Bone marrow (tissue), 2 donors: ENCODE results near the gene NPAS1.

Experiments used
- DNase-seq, 2 donors: peaks; one replicate each; lab custom pipeline; 2025; lab: John Stamatoyannopoulos, UW

Gene NPAS1, protein sequence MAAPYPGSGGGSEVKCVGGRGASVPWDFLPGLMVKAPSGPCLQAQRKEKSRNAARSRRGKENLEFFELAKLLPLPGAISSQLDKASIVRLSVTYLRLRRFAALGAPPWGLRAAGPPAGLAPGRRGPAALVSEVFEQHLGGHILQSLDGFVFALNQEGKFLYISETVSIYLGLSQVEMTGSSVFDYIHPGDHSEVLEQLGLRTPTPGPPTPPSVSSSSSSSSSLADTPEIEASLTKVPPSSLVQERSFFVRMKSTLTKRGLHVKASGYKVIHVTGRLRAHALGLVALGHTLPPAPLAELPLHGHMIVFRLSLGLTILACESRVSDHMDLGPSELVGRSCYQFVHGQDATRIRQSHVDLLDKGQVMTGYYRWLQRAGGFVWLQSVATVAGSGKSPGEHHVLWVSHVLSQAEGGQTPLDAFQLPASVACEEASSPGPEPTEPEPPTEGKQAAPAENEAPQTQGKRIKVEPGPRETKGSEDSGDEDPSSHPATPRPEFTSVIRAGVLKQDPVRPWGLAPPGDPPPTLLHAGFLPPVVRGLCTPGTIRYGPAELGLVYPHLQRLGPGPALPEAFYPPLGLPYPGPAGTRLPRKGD

DNA sequence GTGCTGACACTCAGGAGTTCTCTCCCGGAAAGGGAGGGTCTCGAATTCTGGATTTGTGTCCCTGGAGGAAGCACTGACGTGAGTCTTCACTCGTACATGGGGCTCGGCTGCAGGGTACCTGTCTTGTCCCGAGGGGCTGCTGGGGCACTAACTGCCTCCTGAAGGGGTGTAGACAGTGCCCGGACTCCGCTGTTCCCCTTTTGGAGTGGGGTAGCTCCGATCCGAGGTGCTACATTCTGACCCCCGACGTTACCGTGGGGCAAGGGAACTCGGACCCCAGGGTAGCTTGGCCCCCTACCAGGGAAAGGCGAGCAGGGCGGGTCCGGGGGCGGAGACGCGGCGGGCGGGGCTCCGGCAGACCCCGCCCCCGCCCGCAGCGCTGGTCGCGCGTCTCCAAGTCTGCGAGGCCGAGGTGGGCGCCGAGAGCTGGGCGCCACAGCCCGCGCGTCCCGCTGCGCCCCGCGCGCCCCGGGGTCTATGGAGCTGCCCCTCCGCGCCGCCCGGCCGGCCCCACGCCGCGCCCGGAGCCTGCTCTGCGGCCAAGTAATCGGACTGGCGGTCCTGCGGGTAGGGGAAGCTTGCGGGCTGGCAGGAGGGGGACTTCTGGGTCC, at the start of gene NPAS1:
Gene NPAS1 (plus strand): TSS at position 407 of the 611 bp plus-strand sequence. CDS start 1,211 bp downstream, outside the sequence.
- no peak for DNase-seq

DNA sequence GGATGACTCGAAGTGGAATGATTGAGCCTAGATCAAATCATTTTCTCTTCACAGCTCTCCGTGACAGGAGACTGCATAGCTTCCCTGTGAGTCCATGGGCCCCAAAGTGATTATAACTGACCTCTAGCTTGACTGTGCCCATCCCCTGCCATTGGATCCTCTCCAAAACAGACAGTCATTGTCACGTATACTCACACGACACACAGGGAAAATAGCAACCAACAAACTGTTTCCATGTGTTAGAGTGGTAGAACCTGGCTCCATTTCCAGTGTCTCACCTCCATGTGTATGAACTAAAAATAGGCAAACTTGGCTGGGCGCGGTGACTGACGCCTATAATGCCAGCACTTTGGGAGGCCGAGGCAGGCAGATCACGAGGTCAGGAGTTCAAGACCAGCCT, 48.8 kb upstream of the NPAS1 start:
- DNase-seq: no peak

DNA sequence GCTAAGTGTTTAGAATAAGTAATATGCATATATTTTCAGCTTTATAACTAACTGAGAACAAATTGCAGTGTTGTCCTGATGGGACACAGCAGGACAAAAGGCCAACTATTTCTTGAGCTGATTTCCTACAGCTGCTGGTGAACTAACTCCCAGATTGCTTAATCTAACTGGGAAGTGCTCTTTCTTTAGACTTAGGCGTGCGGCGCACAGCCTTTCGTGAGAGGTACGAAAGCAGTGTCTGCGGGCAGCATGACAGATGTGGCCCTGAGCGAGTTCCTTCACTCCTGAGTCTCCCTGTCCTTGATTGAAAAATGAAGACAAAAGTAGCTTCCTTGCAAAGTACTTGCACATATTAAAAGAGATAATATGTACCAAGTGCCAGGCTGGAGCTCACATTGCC, 47.3 kb upstream of the NPAS1 start:
- DNase-seq: no peak

DNA sequence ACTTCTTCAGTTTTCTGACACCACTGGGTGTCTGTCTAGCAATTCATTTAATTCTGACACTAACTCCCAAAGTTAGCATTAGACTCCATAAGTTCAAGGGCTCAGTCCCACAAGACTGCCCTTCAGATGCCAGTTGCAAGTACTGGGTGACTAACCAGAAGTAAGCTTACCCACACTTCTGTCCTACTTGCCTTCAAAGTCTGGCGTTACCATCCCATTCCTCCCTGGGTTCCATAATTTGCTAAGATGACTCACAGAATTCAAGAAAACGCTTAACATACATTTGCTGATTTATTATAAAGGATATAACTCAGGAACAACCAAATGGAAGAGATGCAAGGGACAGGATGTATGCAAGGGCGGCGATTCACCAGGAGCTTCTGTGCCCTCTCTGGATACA, 45.5 kb upstream of the NPAS1 start:
- DNase-seq: no peak

DNA sequence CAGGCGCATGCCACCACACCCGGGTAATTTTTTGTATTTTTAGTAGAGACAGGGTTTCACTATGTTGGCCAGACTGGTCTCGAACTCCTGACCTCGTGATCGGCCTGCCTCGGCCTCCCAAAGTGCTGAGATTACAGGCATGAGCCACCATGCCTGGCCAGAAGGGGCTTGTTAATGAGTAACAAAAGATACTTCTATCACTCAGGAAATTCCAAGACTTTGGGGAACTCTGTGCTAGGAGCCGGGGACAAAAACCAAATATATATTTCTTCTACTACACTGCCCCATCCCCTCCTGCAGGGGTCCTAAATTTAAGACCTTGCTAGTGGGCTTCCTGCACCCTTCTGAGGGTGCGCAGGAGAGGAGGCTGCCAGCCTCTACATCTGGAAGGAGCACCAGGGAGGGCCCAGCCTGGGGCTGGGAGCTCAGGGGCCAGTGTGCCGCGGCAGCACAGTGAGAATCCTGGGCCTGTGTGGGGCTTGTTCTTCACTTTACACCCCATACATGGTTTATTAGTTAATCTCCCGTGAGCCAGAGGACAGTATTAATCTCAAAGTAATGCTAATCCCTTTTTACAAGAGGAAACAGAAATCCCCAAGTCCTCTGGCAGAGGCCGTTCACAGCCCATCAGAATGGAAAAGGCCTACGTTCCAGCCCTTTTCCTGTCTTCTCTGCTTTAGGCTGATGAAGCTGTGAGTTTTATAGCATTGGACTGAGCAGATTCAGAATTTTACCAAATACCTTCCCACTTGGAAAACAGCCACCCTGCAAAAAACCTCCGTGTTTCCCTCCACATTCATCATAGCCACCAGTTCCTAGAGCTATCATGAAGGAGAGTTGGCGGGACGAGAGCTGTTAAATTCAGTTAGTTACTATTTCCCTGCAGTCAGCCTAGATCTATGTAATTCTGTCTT, 44.4 kb upstream of the NPAS1 start:
- no peak for DNase-seq

DNA sequence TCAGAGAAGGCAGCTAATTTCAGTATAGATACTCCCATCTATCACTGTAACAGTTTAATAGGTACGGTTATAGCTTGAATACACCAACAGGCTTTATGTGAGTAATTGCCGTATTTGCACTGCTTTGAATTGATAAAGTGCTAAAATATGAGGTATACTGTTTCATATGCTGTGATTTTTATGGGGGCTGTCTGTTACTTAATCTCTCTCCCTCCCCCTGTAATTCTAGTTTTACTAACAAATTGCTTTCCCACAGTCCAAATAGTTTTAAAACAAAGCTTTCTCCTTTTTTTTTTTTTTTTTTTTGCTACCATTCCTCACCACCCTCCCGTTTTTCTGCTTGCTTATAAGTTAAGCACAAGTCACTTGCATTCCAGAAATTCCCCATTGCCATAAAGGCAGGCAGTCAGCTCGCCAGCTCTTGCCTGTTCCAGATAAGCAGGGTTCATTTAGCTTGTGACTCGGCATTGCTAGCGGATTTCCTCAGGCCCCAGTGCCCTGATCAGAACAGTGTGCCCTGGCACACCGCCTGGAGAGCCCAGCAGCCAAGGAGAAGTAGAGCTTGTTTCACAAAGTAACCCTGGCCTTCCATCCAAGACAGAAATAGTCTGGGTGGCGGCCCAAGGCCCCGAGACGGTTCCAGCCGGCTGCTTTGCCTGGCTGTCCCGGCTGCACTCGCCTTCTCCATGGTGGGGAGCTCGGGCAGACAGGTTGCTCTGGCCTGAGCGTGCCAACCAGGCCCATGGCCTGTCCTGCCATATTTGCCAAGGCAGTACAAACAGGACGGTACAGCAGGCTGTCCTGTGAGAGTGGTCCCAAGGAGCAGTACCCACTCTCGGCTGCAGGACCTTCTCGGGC, 43.5 kb upstream of the NPAS1 start:
- no peak for DNase-seq

DNA sequence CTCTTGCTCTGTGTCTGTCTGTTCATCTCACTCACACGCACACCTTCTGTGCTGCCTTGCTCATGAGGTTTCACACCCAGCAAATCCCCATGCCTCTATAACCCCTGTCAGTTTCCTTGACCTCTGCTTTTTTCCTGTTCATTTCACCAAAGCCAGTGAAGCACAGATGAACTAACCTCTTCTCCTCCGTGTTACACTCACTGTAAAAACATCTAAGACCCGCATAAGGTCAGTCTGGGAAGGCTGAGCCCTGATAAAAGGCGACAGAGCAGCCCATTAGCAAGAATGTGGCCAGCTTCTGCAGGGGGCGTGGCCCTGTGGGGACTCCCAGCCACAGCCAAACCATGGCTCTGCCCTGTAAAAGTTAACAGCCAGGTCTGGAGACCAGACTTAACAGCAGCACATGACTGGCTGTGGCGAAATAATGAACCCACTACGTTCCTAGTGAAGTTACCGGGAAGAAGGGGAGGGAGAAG, 42.8 kb upstream of the NPAS1 start:
- DNase-seq: no peak

DNA sequence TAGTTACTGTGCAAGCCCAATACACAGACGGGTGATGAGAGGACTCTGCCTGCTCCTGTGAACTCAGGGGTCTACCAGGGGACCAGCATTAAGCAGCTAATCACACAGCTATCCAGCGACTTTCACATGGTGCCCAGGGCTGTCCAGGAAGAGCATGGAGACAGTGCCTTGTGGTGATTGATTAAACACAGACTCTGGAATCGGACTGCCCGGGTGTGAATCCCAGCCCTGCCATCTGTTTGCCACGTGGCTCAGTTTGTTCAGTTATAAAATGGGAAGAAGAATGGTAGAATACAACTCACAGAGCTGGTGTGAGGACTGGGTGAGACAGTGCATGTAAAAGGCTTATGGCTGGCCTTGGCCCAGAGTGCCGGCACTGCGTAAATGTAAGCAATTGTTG, 42.1 kb upstream of the NPAS1 start:
- DNase-seq: no peak

DNA sequence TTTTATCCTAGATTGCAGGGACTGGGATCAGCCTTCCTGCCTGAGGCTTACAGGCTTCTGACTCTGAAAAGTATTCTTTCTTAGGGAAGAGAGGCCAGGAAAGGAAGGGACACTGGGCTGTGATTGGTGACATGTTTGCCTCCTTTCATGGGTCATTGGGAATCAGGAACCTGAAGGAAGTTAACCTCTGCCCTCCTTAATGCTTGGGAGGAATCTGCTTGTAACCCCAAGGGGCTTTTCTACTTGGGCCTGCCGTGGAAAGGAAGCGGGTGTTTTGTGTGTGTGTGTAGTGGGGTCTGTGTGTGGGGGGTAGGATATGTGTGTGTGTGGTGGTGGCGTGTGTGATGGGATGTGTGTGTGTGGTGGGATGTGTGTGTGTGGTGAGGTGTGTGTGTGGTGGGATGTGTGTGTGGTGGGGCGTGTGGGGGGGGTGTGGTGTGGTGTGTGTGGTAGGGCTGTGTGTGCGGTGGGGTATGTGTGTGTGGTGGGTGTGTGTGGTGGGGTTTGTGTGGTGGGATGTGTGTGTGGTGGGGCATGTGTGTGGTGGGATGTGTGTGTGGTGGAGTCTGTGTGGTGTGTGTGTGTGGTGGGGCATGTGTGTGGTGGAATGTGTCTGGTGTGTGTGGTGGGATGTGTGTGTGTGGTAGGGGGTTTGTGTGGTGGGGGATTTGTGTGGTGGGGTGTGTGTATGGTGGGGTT, 41.3 kb upstream of the NPAS1 start:
- no peak for DNase-seq

DNA sequence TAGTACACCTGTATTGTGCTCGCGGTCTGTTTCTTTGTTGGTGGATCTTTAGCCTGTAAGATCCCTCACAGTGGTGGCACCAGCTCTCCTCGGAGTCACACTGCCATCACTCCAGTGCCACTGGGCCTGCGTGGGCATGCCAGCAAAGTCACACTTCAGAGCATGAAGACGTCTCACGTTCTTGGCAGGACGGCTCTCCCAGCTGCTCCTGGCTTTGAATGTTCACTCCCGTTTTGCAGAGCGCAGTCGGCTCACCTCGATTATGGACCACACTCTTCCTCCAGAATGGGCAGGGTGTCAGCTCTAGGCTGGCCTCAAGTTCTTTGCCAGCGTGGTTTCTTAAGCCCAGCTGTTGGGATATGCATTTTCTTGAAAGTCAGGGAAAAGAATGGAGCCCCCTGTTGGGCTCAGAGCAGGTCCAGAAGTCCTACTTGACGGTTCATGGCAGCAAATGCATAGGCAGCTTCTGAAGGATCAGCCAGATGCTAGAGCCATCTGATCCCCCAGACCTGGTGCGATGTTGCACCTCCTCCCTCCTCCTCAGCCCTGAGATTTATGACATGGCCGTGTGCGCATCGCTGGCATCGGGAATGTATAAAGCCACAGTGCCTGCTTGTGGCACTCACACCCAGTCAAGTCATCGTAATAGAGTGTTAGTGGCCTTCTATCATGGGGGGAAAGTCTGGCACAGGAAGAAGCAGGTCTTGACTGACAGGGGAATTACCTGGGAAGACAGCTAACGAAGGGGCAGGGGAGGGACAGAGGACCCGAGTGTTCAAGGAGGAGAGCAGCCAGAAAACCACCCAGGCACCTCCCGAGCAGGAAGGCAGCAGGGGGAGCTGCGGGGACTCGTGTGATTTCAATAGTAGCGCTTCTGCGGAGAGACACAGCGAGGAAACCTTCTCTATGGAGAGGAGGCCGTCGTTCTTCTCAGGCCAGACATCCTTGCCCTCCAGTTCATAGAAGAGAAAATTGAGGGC, 40.2 kb upstream of the NPAS1 start:
- DNase-seq: no peak

DNA sequence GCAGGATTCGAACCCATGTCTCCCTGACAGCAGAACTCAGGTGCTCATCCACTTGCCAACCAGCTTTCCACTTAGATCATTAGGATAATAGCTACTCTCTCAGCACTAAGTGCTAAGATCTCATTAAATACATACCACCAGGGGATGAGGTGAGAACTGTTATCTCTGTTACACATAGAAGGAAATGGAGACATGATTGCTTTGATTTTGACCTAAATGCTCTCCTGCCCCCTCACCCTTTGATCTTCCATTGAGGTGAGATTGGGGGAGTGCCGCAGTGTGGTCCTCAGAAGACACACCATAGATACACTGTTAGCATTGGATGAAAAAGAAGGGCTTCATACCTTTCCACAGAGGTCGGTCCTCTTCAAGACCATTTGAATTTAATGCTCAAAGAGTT, 38.9 kb upstream of the NPAS1 start:
- DNase-seq: no peak

DNA sequence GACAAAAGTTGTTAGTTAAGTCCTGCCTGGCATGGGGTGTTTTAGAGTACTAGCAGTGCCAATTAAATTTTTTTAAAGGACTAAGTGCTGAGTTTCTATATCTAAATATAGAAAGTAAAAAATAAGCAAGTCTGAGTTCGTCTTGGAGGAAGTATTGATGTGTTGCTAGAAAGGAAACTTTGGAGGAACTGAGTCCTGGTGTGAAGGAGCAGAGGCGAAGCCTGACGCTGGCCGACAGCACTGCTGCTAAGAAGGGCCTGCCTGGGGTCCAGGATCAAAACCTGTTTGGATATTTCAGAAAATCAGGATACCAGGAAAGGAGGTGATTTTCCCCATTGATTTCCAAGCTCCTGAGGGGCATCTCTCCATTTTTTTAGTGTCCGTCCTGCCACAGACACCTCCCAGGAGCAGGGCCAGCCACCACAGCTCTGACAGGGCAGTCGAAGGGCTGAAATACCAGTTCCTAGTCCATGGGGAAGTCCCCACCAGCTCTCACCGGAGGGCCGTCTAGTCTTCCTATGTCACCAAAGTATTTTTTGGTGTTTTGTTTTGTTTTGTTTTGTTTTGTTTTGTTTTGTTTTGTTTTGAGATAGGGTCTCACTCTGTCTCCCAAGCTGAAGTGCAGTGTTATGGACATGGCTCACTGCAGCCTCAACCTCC, 38.2 kb upstream of the NPAS1 start:
- DNase-seq: peak; percentile 7 to 30

DNA sequence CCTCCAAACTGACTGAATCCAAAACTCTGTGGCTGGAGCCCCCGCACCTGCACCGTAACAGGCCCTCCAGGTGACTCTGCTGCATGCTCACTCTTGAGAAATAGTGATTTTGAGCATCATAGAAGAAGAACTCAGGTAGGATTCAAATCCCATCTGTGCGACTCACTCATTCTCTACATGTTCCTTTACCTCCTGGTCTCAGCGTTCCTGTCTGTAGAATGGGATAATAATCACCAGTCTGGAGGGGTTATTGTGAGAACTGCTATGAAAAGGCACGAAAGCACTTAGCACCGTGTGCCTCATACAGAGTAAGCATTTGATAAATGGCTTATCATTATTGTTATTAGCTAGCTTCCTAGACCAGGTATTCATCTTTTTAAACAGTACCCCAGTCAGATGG, 36.5 kb upstream of the NPAS1 start:
- DNase-seq: no peak

DNA sequence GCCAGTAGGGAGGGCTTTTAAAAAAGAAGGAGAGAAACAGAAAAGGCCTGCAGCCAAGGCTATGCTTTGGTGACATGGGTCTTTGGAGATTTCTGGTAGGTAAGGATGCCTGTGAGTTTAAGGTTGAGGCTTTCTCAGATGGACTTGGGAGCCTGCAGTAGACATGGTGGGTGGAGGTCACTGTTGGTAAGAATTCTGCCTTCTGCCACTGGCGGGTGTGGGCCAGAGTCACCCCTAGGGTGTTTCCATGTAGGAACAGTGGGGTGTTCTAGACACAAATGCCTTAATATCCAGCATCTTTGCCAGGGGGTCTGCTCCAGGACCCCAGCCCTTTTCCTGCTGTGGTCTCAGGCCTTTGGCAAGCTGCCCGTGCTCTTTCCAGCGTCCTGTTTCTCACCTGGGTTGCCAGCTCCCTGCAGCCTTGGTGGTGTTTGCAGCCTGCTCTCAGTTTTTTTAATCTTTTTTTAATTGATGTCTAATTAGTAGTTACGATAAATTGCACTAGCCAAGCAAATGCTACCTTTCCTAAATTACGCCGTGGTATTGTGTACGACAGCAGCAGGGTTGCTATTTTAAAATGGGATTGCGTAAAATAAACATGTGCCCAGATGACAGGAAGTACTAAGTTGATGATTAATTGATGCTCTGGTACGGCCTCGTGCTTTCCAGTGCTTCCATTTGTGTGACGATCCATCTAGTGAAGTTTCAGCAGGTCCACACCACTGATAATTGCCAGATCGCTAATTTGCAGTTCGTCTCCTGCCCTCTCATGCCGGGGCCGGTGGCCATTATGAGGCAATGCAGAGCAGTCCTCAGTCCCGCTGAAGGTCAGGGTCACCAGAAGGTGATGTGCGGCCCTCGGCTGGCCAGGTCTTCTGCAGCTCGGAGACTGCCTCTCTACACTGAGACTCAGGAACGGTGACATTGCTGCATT, 35.3 kb upstream of the NPAS1 start:
- peak in 1 of 2 donors; percentile 44 for DNase-seq

DNA sequence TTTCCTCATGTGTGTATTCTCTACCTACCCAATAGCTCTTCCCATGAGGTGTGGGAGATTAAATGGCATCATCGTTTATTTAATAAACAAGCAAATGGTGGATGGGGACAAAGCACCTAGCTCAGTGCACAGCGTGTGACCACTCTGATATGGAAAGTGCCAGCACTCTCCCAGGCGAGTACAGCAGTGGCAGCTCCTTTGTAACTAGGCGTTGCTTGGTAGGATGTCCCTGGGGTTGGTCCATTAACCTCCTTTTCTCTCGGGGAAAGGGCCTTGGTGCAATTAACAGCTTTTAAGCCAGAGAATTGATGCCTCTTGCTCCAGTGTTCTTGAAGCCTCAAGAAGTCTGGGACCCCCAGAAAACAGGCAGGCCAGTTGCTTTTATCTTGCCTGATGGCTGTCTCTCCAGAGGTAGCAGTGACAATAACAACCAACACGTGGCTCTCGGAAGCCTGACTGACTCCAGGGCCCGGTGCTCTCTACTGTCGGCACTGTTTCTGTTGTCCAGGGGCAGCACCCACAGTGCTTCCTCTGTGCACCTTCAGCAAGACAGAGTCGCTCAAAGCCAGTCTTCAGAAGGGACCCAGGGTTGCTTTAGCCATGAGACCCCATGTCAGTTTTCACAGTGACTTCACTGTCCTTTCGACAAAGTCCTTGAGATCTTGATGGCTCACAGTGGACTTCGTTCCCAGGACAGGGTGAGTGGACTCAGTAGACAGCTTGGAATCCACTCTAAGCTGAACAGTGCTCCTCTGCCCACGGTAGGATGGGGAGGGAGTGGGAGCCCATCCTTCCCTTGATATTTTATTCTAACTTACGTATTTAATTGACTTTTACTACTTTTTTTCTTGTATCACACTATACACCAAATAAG, 33.9 kb upstream of the NPAS1 start:
- no peak for DNase-seq

DNA sequence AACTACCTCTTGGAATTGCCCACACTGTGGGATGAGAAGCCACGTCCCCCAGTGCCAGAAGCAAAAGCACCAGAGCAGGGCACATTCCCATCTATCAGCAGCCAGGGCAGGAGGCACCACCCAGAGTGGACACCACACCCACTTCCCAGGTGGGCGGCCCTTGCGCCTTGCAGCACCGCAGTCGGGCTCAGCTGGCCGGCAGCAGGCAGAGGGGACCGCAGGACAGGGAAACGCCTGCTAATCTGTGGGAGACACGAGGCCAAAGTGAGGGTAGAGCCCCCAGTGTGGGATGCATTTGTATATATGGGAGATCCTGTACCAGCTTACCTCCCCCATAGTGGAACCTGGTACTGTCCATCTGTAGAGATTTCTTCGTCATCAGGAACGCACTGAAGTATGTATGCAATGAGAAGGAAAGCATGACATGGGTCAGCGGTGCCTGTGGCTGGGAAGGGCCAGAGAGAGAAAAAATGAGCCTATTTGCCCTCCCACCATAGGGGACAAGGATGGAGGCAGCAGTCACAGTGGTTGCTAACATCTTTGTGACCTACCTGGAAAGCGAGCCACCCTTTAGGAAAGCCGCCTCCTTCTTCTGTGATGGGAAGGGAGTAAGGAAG, 30.9 kb upstream of the NPAS1 start:
- no peak for DNase-seq
